SHP77 treated with DMSO at 0.1 percent for 48 hours (cell line): ENCODE data around the gene GNB1.
"Not testable (repeated sequence)": the region's sequence is repeated elsewhere in the genome, so short reads cannot be mapped to it uniquely, and the experiment has no call there.

ENCODE experiments used
- DNase-seq: peaks from one replicate; lab custom pipeline; 2025; lab: John Stamatoyannopoulos, UW

The GNB1 gene

GRCh38 chr1:1760715-1761114, 130.2 kb downstream of the GNB1 start:
- DNase-seq: no peak

GRCh38 chr1:1760345-1760650, 130.6 kb downstream of the GNB1 start:
- no peak for DNase-seq

- DNase-seq: no peak
Measured at GRCh38 chr1:1759456-1760344, 131.2 kb downstream of the GNB1 start.

GRCh38 chr1:1758692-1759455, 132.0 kb downstream of the GNB1 start:
- peak; percentile 76 for DNase-seq

GRCh38 chr1:1758059-1758621, 132.7 kb downstream of the GNB1 start:
- no peak for DNase-seq

- no peak for DNase-seq
Measured at GRCh38 chr1:1757422-1758058, 133.3 kb downstream of the GNB1 start.

GRCh38 chr1:1756661-1757421, 134.0 kb downstream of the GNB1 start:
- DNase-seq: no peak

GRCh38 chr1:1755852-1756251, 135.0 kb downstream of the GNB1 start:
- DNase-seq: no peak

- DNase-seq: no peak
Measured at GRCh38 chr1:1755426-1755825, 135.5 kb downstream of the GNB1 start.

GRCh38 chr1:1754051-1754815, 136.7 kb downstream of the GNB1 start:
- DNase-seq: no peak

GRCh38 chr1:1753607-1754005, 137.3 kb downstream of the GNB1 start:
- DNase-seq: no peak

GRCh38 chr1:1752636-1753606, 138.0 kb downstream of the GNB1 start:
- DNase-seq: no peak

GRCh38 chr1:1752190-1752589, 138.7 kb downstream of the GNB1 start:
- no peak for DNase-seq

GRCh38 chr1:1749941-1750340, 140.9 kb downstream of the GNB1 start:
- not testable (repeated sequence) for DNase-seq

GRCh38 chr1:1748686-1749321, 142.1 kb downstream of the GNB1 start:
- DNase-seq: no peak

- not testable (repeated sequence) for DNase-seq
Measured at GRCh38 chr1:1746566-1746909, 144.3 kb downstream of the GNB1 start.

- peak; percentile 15 for DNase-seq
Measured at GRCh38 chr1:1745651-1746565, 145.0 kb downstream of the GNB1 start.

GRCh38 chr1:1742529-1742928, 148.4 kb downstream of the GNB1 start:
- not testable (repeated sequence) for DNase-seq
